GM23338 (cell line): ENCODE results near the gene LMF1. TPM values are rescaled to one million over a fixed set of nuclear protein-coding genes. Genes with fewer than 3 reads are reported as not detected.
A peak's percentile ranks its signal among the peaks of the same experiment; 100 is the strongest.

ENCODE experiments used
- ATAC-seq: fragments of 200-7000 bp; cut with Tn5 transposase; 3 replicates; pipeline ENCODE4 v1.9.1; 2020
- DNase-seq: peaks from one replicate; pipeline ENCODE4 v3.0.0-alpha.2; 2015; ENCODE audit warnings: low spot score
- H2AFZ ChIP-seq: fragments of 200-600 bp; sonication (generic); 2 replicates; pipeline ENCODE4 v1.8.0; 2016; ENCODE audit warnings: antibody characterized with exemption, mild to moderate bottlenecking, moderate library complexity
- H3F3A ChIP-seq: fragments of 200-600 bp; sonication (generic); replicated peaks from 2 replicates; pipeline ENCODE4 v1.8.0; 2017; ENCODE audit warnings: antibody characterized with exemption, mixed run types, low read depth
- H3K27ac ChIP-seq: fragments of 200-600 bp; sonication (generic); 2 replicates; pipeline ENCODE4 v1.6.1; 2016; ENCODE audit warnings: low read depth
- H3K27me3 ChIP-seq: fragments of 200-600 bp; sonication (generic); 2 replicates; pipeline ENCODE4 v1.8.0; 2016; ENCODE audit warnings: mild to moderate bottlenecking, mixed run types, moderate library complexity; ENCODE audit not compliant: insufficient read depth
- H3K36me3 ChIP-seq: fragments of 200-600 bp; sonication (generic); 2 replicates; pipeline ENCODE4 v1.8.0; 2016; ENCODE audit warnings: mild to moderate bottlenecking; ENCODE audit not compliant: insufficient read depth
- H3K4me1 ChIP-seq: fragments of 200-600 bp; sonication (generic); 2 replicates; pipeline ENCODE4 v1.8.0; 2016; ENCODE audit warnings: mild to moderate bottlenecking, moderate library complexity; ENCODE audit not compliant: insufficient read depth
- H3K4me2 ChIP-seq: fragments of 200-600 bp; sonication (generic); 2 replicates; pipeline ENCODE4 v1.7.1; 2017; ENCODE audit warnings: mixed run types
- H3K4me3 ChIP-seq: fragments of 200-600 bp; sonication (generic); 2 replicates; pipeline ENCODE4 v1.6.1; 2016; ENCODE audit warnings: mixed run types
- H3K79me2 ChIP-seq: fragments of 200-600 bp; sonication (generic); replicated peaks from 2 replicates; pipeline ENCODE4 v1.8.0; 2017; ENCODE audit warnings: mild to moderate bottlenecking; ENCODE audit not compliant: insufficient read depth
- H3K9me2 ChIP-seq: fragments of 200-600 bp; sonication (generic); 2 replicates; pipeline ENCODE4 v1.8.0; 2017; ENCODE audit not compliant: insufficient read depth
- H4K20me1 ChIP-seq: fragments of 200-600 bp; sonication (generic); replicated peaks from 2 replicates; pipeline ENCODE4 v1.8.0; 2017; ENCODE audit warnings: mild to moderate bottlenecking; ENCODE audit not compliant: insufficient read depth
- H3K27ac Mint-ChIP-seq: 2 replicates; pipeline ENCODE4 v1.8.0; 2020; ENCODE audit warnings: inconsistent platforms, mild to moderate bottlenecking, moderate library complexity, mixed read lengths
- H3K27me3 Mint-ChIP-seq: 3 replicates; pipeline ENCODE4 v1.8.0; 2022; ENCODE audit warnings: low read depth, mild to moderate bottlenecking, moderate library complexity, mixed read lengths, inconsistent platforms; ENCODE audit not compliant: insufficient read depth, poor library complexity
- H3K36me3 Mint-ChIP-seq: 3 replicates; pipeline ENCODE4 v1.8.0; 2021; ENCODE audit warnings: low read depth, mild to moderate bottlenecking, inconsistent platforms, moderate library complexity, mixed read lengths
- H3K4me1 Mint-ChIP-seq: 3 replicates; pipeline ENCODE4 v1.8.0; 2020; ENCODE audit warnings: mild to moderate bottlenecking, inconsistent platforms, mixed read lengths
- H3K4me3 Mint-ChIP-seq: 3 replicates; pipeline ENCODE4 v1.8.0; 2021; ENCODE audit warnings: moderate library complexity, mild to moderate bottlenecking, inconsistent platforms, mixed read lengths
- H3K9me3 Mint-ChIP-seq: 3 replicates; pipeline ENCODE4 v1.8.0; 2020; ENCODE audit warnings: moderate library complexity, mild to moderate bottlenecking, inconsistent platforms, mixed read lengths
- CREB1 ChIP-seq: fragments of 250-450 bp; sonication (Bioruptor Pico); IDR thresholded peaks from 2 replicates; pipeline ENCODE4 v1.5.0; 2020; ENCODE audit warnings: low read depth, mild to moderate bottlenecking, moderate library complexity
- JUNB ChIP-seq: IDR thresholded peaks from one replicate; pipeline ENCODE4 v1.6.1; 2016; ENCODE audit warnings: antibody characterized with exemption; ENCODE audit not compliant: unreplicated experiment
- POLR2AphosphoS5 ChIP-seq: IDR thresholded peaks from 2 replicates; pipeline ENCODE4 v1.6.1; 2016; ENCODE audit warnings: antibody characterized with exemption, low read depth
- ZNF114 ChIP-seq: fragments of 250-450 bp; sonication (Bioruptor Pico); IDR thresholded peaks from 2 replicates; pipeline ENCODE4 v1.5.0; 2020; ENCODE audit warnings: mild to moderate bottlenecking, moderate library complexity
- ZNF331 ChIP-seq: fragments of 250-450 bp; sonication (Bioruptor Pico); IDR thresholded peaks from 2 replicates; pipeline ENCODE4 v1.5.0; 2020; ENCODE audit warnings: low read depth, mild to moderate bottlenecking, moderate library complexity
- ZNF462 ChIP-seq: fragments of 250-450 bp; sonication (Bioruptor Pico); IDR thresholded peaks from 2 replicates; pipeline ENCODE4 v1.5.0; 2020; ENCODE audit warnings: mild to moderate bottlenecking, moderate library complexity
- polyA plus RNA-seq: library from polyadenylated mRNA; unstranded; fragments of >200 nt; fragmentation: Nextera tagmentation; extraction: Ambion mirVana; gene quantifications from 2 replicates; pipeline ENCODE4 v1.2.1, GENCODE V29; 2016
- total RNA-seq: library from RNA; depleted of rRNA; stranded (reverse); fragments of >200 nt; shearing (Covaris generic); gene quantifications from 2 replicates; pipeline ENCODE4 v1.2.3, GENCODE V29; 2014
- TF ChIP-seq, protein P1 (sequence below), 2 experiments: fragments of 200-600 bp in 1 of 2; sonication (generic) in 1 of 2; conservative IDR thresholded peaks; 2 replicates each; pipeline versions ENCODE4 v1.5.1 to v1.6.1; 2016 to 2017; ENCODE audit warnings: antibody characterized with exemption in 2 of 2, low read depth in 2 of 2, mild to moderate bottlenecking in 2 of 2, moderate library complexity in 1 of 2

Gene LMF1
- total and polyA plus RNA-seq, 2 experiments from 2014 or later: 4.2 to 10.1 TPM

GRCh38 chr16:813204-813915 lies 157.4 kb downstream of the LMF1 start:
- H3K27me3 Mint-ChIP-seq: peaks cover 18% of the 10 kb centered on the region
- H3K79me2 ChIP-seq: peaks cover 4% of the 10 kb centered on the region; the same call in 1 of the 2 replicates
- ATAC-seq: peak; percentile 94
- no peaks in the 10 kb centered on the region for H3K36me3 ChIP-seq
- no peak overlapping the region for H3K27ac Mint-ChIP-seq
- H3K27ac ChIP-seq: no peak overlapping the region
- H4K20me1 ChIP-seq: peaks cover 3% of the 10 kb centered on the region; the same call in 1 of the 2 replicates
- peak overlapping the region; percentile 97 for H2AFZ ChIP-seq
- TF ChIP-seq, protein P1, sequence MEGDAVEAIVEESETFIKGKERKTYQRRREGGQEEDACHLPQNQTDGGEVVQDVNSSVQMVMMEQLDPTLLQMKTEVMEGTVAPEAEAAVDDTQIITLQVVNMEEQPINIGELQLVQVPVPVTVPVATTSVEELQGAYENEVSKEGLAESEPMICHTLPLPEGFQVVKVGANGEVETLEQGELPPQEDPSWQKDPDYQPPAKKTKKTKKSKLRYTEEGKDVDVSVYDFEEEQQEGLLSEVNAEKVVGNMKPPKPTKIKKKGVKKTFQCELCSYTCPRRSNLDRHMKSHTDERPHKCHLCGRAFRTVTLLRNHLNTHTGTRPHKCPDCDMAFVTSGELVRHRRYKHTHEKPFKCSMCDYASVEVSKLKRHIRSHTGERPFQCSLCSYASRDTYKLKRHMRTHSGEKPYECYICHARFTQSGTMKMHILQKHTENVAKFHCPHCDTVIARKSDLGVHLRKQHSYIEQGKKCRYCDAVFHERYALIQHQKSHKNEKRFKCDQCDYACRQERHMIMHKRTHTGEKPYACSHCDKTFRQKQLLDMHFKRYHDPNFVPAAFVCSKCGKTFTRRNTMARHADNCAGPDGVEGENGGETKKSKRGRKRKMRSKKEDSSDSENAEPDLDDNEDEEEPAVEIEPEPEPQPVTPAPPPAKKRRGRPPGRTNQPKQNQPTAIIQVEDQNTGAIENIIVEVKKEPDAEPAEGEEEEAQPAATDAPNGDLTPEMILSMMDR (conservative IDR thresholded peaks at IDR 0.05; ENCODE audit: low read depth in 2 of 2): peak; percentile 64 to 90
- TF ChIP-seq POLR2AphosphoS5 (peak; percentile 41; the same call in 1 of the 2 replicates), CREB1 (CRISPR knock-in tag) (0 out of 2 replicates have a peak, but pooled peaks have one; percentile 15), JUNB (no peak)
- peak overlapping the region; percentile 66 for H3K4me3 ChIP-seq
- no peaks in the 10 kb centered on the region; the same call in 1 of the 2 replicates for H3K27me3 ChIP-seq
- peaks cover 2% of the 10 kb centered on the region; the same call in 2 of the 3 replicates for H3K9me3 Mint-ChIP-seq
- H3K4me2 ChIP-seq: peak overlapping the region; percentile 84
- H3K9me2 ChIP-seq: no peaks in the 10 kb centered on the region
- H3K4me3 Mint-ChIP-seq: peak overlapping the region; percentile 59
- H3K36me3 Mint-ChIP-seq: no peaks in the 10 kb centered on the region
- H3K4me1 ChIP-seq: no peaks in the 10 kb centered on the region
- DNase-seq: peak; percentile 87
- peaks cover 6% of the 10 kb centered on the region for H3K4me1 Mint-ChIP-seq
- peaks cover 8% of the 10 kb centered on the region; the same call in 1 of the 2 replicates for H3F3A ChIP-seq

DNA sequence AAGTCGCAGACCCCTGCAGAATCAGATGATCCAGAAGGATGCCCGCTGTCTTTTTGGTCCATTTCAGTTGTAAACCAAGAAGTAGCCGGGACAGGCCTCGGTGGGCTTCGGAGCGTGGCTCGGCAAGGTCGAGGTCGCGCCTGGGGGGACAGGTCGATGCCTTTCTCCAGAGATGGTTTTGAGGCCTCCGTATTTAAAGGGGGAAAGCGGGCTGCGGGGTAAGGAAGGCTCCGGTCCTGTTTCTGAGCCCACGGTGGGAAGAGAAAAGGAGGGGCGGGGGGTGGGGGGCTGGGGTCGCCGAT lies 162.7 kb downstream of the LMF1 start:
- H3K27me3 Mint-ChIP-seq: peaks cover 30% of the 10 kb centered on the region
- H3K27ac ChIP-seq: no peak overlapping the region
- H3K4me2 ChIP-seq: peak overlapping the region; percentile 93
- no peak for DNase-seq
- no peak for ATAC-seq
- H3K36me3 Mint-ChIP-seq: 0 out of 3 replicates have a peak, but pooled peaks cover 3% of the 10 kb centered on the region
- H3K9me2 ChIP-seq: no peaks in the 10 kb centered on the region
- H2AFZ ChIP-seq: peak overlapping the region; percentile 99
- H3F3A ChIP-seq: peaks cover 8% of the 10 kb centered on the region
- H3K27me3 ChIP-seq: peaks cover 19% of the 10 kb centered on the region
- peaks cover 5% of the 10 kb centered on the region; the same call in 2 of the 3 replicates for H3K9me3 Mint-ChIP-seq
- H3K4me3 ChIP-seq: peak overlapping the region; percentile 90
- H3K4me3 Mint-ChIP-seq: peak overlapping the region; percentile 98
- H3K4me1 Mint-ChIP-seq: peaks cover 12% of the 10 kb centered on the region
- peaks cover 4% of the 10 kb centered on the region; the same call in 1 of the 2 replicates for H3K79me2 ChIP-seq
- peak overlapping the region; percentile 86 for H3K27ac Mint-ChIP-seq
- TF ChIP-seq ZNF114: no peak
- no peak for TF ChIP-seq CREB1 (CRISPR knock-in tag)
- TF ChIP-seq ZNF462 (CRISPR knock-in tag): no peak
- TF ChIP-seq ZNF331 (CRISPR knock-in tag): no peak
- H4K20me1 ChIP-seq: peaks cover 3% of the 10 kb centered on the region; the same call in 1 of the 2 replicates
- H3K4me1 ChIP-seq: no peaks in the 10 kb centered on the region
- no peaks in the 10 kb centered on the region for H3K36me3 ChIP-seq
